Kidney epithelial cell (primary cell): Measurements from ENCODE around the gene SLC46A1. TPM values are rescaled to one million over a fixed set of nuclear protein-coding genes. Genes with fewer than 3 reads are reported as not detected.

ENCODE experiments used
- DNase-seq: peaks from one replicate; pipeline ENCODE4 v3.0.0-alpha.2; 2010; ENCODE audit warnings: low read depth
- H3K27me3 ChIP-seq: 2 replicates; pipeline ENCODE4 v1.6.0; 2011; ENCODE audit warnings: low read length; ENCODE audit not compliant: control insufficient read depth, insufficient read depth
- H3K36me3 ChIP-seq: 2 replicates; pipeline ENCODE4 v1.5.1; 2011; ENCODE audit warnings: low read length; ENCODE audit not compliant: control insufficient read depth, insufficient read depth
- H3K4me3 ChIP-seq: 2 replicates; pipeline ENCODE4 v1.5.1; 2011; ENCODE audit warnings: low read depth, mild to moderate bottlenecking, control low read depth, low read length
- total RNA-seq: library from RNA; depleted of rRNA; stranded (reverse); fragments of >200 nt; gene quantifications from 2 replicates; pipeline ENCODE4 v1.2.3, GENCODE V29; 2015
- TF ChIP-seq, protein P1 (sequence below): IDR thresholded peaks from 2 replicates; pipeline ENCODE4 v1.5.1; 2011; ENCODE audit warnings: mild to moderate bottlenecking, moderate library complexity, low read length, control low read depth, inconsistent platforms; ENCODE audit not compliant: insufficient read depth, poor library complexity, severe bottlenecking

SLC46A1 gene
- total RNA-seq, 1 donor from 2014 or later = 6.2 TPM

DNA sequence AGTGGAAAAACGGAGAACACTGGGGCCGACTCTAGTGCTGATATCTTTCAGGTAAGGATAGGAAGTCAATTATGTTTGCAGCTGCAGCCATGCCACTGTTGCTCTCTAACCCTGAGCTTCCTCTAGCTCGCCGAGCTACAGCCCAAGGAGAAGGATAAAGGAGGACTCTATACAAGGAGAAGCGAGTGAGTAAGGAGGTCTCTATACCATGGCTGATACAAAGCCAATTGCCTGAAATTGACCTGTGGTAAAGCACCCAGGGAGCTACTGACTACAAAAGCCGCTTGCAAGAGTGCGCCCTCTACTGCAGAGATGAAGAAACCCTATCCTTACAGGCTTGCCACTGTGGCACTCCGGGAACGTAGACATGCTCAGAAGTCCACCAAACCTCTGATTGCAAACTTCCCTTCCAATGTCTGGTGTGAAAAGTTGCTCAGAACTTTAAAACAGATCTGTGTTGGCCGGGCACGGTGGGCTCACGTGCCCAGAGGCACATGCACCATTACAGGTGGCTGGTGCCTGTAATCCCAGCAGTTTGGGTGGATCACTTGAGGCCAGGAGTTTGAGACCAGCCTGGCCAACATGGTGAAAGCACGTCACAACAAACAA lies 10.8 kb upstream of the SLC46A1 start:
- no peak for DNase-seq
- TF ChIP-seq, protein P1, sequence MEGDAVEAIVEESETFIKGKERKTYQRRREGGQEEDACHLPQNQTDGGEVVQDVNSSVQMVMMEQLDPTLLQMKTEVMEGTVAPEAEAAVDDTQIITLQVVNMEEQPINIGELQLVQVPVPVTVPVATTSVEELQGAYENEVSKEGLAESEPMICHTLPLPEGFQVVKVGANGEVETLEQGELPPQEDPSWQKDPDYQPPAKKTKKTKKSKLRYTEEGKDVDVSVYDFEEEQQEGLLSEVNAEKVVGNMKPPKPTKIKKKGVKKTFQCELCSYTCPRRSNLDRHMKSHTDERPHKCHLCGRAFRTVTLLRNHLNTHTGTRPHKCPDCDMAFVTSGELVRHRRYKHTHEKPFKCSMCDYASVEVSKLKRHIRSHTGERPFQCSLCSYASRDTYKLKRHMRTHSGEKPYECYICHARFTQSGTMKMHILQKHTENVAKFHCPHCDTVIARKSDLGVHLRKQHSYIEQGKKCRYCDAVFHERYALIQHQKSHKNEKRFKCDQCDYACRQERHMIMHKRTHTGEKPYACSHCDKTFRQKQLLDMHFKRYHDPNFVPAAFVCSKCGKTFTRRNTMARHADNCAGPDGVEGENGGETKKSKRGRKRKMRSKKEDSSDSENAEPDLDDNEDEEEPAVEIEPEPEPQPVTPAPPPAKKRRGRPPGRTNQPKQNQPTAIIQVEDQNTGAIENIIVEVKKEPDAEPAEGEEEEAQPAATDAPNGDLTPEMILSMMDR = peak; percentile 91
- H3K27me3 ChIP-seq = peaks cover 11% of the 10 kb centered on the region

DNA sequence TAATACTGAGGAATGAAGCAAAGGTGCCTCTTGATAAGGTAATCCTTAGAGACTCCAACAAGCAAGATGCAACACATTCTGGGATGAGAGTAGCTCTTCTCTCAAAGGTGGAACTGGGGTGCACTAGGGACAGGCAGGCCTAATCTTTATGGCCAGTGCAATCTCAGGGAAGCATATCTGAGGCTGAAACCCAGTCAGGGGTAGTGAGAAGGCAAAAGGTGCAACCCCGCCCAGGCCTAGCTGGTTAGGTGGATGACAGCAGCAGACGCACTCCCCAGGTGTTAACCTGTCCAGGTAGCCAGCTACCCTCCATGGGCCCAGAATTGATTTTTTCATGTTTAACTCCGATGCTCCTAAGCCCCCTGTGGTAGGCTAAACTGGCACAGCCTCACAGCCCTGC lies 9.9 kb upstream of the SLC46A1 start:
- no peak overlapping the region for H3K4me3 ChIP-seq
- DNase-seq = no peak
- H3K36me3 ChIP-seq = no peaks in the 10 kb centered on the region
- H3K27me3 ChIP-seq = peaks cover 11% of the 10 kb centered on the region
- TF ChIP-seq, protein P1 = no peak

More for the DNA sequence above, 10.8 kb upstream of the SLC46A1 start:
- Histone ChIP-seq H3K36me3 (no peaks in the 10 kb centered on the region), H3K4me3 (no peak overlapping the region)

DNA sequence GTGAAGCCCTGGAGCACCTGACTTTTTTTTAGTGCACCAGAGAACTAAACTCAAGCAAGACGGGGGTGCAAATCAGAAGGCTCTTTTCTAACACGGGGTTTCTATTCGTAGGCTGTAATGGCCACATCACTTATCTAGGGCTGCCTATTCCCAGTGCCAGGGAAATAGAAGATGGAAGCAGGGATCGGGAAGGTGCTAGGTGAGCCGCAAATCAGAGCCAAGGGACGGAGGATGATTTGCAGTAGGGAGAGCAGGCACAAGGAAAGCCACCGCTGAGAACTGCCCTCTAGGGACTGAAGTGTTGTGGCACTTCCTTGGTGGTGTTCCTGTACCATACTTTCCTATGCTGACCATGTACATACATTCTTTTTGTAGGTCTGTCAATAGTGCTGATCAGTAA lies 7.8 kb upstream of the SLC46A1 start:
- Histone ChIP-seq H3K27me3 (peaks cover 11% of the 10 kb centered on the region), H3K36me3 (no peaks in the 10 kb centered on the region), H3K4me3 (no peak overlapping the region)
- TF ChIP-seq, protein P1 = no peak
- no peak for DNase-seq

DNA sequence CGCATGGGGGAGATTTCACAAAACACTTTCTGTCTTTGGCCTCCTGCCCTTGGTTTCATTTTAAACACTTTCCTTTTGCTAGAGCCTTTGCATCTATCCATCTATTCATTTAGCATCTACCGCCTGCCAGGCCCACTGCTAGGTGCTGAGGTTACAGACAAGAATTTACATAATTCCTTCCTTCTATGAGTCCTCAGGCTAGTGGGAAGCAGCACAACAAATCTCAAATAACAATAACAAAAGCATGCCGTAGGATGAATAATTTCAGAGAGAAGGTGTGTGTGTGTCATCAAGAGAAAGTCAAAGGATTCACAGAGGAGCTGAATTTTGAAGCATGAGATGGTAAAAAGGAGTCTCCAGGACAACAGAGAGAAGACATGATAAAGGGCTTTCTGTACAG lies 6.1 kb upstream of the SLC46A1 start:
- Histone ChIP-seq H3K27me3 (peaks cover 11% of the 10 kb centered on the region), H3K4me3 (no peak overlapping the region), H3K36me3 (no peaks in the 10 kb centered on the region)
- no peak for DNase-seq
- TF ChIP-seq, protein P1 = no peak

DNA sequence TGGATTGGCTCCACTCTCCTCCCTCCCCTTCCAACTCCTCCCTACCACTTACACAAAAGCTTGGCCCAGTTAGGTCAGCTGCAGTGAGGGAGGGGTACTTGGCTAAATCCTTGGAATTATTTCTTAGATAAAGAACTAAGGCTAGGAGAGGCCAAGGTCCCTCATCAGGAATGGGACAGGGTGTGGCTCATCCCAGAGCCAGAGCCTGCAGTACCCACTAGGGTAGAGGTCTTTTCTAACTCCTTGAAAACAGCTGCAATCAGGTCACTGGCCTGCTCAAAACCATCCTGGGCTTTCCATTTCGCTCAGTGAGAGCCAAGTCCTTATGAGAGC lies 1.9 kb upstream of the SLC46A1 start:
- Histone ChIP-seq H3K4me3 (no peak overlapping the region), H3K27me3 (no peaks in the 10 kb centered on the region), H3K36me3 (no peaks in the 10 kb centered on the region)
- DNase-seq = no peak
- TF ChIP-seq, protein P1 = no peak
